GM21576 (cell line): ENCODE data around the gene VSTM5.

Experiments
- ATAC-seq: cut with Tn5 transposase; IDR thresholded peaks from one replicate; pipeline ENCODE4 v1.9.1; 2021; ENCODE audit warnings: mild to moderate bottlenecking, moderate library complexity; ENCODE audit not compliant: unreplicated experiment

The VSTM5 gene

DNA sequence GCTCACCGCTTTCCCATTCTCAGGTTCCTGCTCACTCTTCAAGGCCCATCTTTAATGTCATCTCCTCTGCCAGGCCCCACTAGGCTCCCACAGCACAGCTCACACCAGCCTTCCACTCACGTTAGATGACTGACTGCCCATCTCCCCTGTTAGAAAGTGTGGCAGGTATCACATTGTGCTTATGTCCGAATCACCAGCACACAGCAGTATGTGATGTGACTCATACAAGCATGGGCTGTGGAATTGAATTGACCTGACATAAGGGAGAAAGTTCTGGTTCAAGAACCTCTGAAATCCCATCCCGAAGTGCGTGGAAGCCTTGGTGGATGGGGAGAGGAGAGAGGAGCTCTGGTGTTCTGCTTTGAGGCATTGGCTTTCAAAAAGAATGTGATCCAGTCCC lies 6.5 kb downstream of the VSTM5 start:
- ATAC-seq: no peak

GRCh38 chr11:93842461-93842860 lies 8.0 kb downstream of the VSTM5 start:
- ATAC-seq: no peak

- no peak for ATAC-seq
Observed at GRCh38 chr11:93842034-93842433, 8.4 kb downstream of the VSTM5 start.

GRCh38 chr11:93841446-93841845 lies 9.0 kb downstream of the VSTM5 start:
- no peak for ATAC-seq

DNA sequence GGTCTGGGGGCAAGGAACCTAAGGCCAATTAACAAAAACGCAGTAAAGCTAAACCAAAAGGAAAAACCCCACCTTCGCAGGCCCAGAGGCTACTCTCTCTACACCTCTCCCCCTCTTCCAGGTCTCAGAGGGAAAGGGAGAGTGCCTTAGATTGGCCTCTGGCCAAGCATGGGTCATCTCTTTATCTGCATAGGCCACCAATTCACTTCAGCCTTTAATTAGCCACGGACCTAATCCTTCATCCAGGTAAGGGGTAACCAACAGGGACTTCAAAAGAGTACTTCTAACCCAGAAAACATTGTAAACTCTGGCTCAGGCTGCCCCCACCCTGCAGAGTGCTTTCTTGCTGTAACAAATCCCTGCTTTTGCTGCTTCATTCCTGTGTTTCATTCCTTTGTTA lies 9.4 kb downstream of the VSTM5 start:
- no peak for ATAC-seq

GRCh38 chr11:93840180-93840579 lies 10.2 kb downstream of the VSTM5 start:
- ATAC-seq: no peak

GRCh38 chr11:93838967-93839366 lies 11.5 kb downstream of the VSTM5 start:
- no peak for ATAC-seq

GRCh38 chr11:93832780-93833179 lies 17.6 kb downstream of the VSTM5 start:
- ATAC-seq: no peak

DNA sequence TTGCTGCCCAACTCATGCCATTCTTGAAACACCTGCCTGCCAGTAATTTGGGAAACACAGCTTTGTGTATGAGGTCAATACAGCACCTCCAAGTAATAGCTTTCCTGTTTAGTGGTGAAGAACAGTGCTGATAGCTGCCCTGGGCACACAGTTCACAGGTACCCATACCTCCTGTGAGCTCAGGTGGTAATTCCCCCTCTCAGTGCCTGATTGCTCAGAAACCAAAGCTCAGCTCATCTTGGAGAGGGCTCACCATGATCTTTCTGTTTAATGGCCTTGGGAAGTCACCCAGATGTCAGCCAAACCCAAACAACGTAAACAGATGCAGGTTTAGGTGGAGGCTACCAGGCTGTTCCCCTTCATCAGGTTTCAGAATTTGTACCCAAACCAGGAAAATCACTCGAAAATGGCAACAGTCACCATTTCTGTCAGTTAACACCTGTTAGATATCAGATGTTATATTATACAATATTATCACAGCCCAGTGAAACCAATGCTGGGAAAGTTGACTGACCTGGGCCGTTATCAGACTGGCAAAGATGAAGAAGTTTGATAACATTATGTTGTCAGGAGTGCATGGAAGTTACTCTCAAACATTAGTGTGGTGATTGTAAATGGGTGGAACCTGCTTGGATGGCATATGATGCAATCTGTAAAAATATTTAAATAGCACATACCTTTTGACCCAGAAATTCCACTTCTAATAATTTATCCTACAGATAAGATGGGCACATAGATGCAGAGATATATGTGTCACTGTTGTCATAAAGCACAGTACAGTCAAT lies 18.9 kb downstream of the VSTM5 start:
- no peak for ATAC-seq

GRCh38 chr11:93829598-93829997 lies 20.8 kb downstream of the VSTM5 start:
- no peak for ATAC-seq

- no peak for ATAC-seq
Observed at GRCh38 chr11:93827363-93827762, 23.1 kb downstream of the VSTM5 start.

DNA sequence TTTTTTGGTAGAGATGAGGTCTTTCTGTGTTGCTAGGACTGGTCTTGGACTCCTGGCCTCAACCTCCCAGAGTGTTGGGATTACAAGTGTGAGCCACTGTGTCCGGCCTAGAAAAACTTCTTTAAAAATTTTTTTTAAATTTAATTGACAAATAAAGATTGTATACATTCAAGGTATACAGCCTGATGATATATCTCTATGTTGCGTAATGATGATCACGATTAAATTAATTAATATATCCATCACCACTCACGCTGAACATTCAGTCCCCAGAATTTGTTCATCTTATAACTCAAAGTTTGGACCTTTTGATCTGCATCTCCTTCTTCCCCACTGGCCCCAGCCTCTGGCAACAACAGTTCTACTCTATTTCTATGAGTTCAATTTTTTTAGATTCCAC lies 27.2 kb downstream of the VSTM5 start:
- no peak for ATAC-seq

DNA sequence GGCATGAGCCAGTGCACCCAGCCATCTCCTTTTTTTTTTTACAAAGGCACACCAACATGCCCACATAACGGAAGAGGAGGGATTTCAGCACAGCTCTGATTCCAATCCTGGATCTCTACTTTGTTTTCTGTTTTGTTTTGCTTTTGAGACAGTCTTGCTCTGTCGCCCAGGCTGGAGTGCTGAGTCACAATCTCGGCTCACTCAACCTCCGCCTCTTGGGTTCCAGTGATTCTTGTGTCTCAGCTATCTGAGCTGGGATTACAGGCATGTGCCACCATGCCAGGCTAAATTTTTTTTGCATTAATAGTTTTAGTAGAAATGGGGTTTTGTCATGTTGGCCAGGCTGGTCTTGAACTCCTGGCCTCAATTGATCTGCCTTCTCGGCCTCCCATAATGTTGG lies 28.1 kb downstream of the VSTM5 start:
- no peak for ATAC-seq

DNA sequence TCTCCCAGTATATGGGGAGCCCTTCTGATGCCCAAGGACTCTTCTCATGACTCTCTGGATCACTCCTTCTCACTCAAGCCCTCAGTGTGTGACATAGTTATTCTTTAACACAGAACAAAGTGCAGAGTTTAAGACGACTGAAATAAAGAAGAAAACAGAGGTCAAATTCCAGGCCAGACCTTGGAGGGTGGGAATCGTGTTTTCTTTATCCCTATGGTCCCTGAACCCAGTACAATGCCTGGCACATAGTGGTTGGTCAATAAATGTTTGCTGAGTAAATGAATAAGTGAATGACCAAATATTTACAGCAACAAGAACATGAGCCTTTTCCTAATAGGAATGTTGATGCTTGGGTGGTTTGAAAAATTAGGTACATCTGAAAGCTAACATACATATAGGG lies 28.8 kb downstream of the VSTM5 start:
- no peak for ATAC-seq

- ATAC-seq: no peak
Observed at GRCh38 chr11:93820847-93821246, 29.6 kb downstream of the VSTM5 start.

GRCh38 chr11:93819966-93820695 lies 30.3 kb downstream of the VSTM5 start:
- ATAC-seq: no peak

DNA sequence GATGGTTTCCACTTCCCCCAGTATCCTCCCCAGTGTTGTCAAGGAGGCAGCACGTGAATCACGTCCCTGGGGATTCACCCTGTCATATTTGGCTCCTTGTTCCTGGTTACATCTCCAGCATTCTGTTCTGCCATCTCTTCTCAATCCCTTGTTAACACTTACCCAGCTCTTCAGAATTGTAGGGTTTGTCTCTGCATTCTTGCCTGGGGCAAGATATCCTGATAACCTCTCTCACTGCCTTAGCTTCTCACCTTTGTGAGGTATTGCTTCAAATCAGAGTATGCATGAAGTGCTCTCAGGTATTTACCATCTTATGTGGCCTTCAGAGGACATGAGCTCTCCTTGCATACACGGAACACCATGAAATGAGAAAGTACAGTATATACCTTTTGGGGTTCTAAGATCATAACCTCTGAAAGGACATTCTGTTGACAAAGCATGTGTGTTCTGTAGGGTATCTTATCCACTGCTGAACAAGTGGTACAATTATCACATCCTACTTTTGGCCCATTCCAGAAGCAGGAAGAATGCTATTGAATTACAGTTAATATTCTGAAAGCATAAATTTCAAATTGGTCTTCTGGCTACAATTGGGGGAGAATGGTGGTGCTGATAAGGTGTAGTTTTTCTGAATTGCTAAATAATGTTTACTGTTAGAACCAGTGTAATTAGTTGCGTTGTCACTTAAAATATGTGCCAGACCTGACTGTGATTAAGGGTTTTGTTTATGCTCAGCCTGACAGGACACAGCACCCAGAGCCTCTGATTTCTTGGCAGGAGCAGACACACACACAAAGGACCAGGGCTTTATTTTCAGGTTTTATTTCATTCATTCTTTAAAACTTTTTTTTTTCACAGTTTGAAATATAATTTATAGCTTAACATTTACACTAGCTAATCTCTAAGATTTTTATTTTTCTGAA lies 32.7 kb downstream of the VSTM5 start:
- no peak for ATAC-seq

DNA sequence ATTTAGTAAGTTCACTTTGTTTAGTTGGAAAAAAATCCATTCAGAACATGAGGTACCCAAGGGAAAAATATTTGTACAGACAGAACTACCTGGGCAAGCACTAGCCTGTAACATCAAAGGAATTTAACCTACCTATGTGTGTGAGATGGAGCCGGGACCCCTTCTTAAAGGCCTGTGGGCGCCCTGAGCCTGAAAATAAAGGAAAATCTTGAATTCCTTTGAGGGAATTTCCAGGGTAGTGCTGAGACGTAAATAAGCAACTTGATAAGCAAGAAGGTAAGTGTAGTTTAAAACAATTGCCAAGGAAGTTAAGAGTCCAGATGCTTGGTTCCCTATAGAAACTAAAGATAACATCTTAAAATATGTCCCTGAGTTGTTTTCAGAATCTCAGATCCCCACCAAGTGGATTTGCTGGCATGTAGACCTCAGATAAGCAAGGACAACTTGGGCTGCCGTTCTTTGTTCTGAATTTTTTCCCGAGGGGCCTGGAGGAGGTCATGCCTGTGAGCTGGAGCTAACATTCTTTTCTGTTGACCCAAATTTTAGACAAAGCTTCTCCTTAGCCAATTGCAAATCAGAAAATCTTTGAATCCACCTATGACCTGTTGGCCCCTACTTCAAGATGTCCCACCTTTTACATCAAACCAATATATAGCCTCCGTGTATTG lies 35.3 kb downstream of the VSTM5 start:
- ATAC-seq: no peak

GRCh38 chr11:93813974-93814373 lies 36.4 kb downstream of the VSTM5 start:
- ATAC-seq: no peak

- no peak for ATAC-seq
Observed at GRCh38 chr11:93807980-93808379, 42.4 kb downstream of the VSTM5 start.

DNA sequence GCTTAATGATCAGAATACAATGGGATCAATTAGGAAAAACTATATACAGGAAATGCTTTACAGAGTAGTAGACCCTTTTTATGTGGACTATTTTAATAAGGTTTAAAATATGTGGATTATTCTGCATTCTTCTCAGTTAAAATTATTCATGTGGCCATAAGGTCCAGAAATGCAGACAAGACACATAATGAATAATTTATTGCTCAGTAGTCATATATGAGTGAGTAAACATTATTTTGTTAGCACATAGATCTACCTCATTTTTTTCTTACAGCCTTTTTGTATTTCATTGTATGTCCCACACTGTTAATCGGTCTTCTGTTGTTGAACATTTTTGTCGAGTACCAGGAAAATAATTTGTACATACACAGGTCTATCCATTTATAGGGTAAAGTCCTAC lies 45.5 kb downstream of the VSTM5 start:
- no peak for ATAC-seq
